HepG2 (cell line): ENCODE data around the gene SLC2A10. TPM values are rescaled to one million over a fixed set of nuclear protein-coding genes. Genes with fewer than 3 reads are reported as not detected.

Source experiments
- AGO1 ChIP-seq: fragments of 200-400 bp; formaldehyde crosslinking; IDR thresholded peaks from 2 replicates; pipeline ENCODE4 v1.6.1; 2017; ENCODE audit warnings: mild to moderate bottlenecking, low read depth, low read length, moderate library complexity; ENCODE audit not compliant: poor library complexity, severe bottlenecking
- CAMTA2 ChIP-seq: sonication (generic); formaldehyde crosslinking; IDR thresholded peaks from 2 replicates; pipeline ENCODE4 v1.4.0; 2020; ENCODE audit warnings: mild to moderate bottlenecking, missing genetic modification reagents, borderline replicate concordance
- CBFB ChIP-seq: sonication (generic); formaldehyde crosslinking; IDR thresholded peaks from 2 replicates; pipeline ENCODE4 v1.4.0; 2020; ENCODE audit warnings: missing genetic modification reagents
- KDM4B ChIP-seq: sonication (generic); formaldehyde crosslinking; IDR thresholded peaks from 2 replicates; pipeline ENCODE4 v1.4.0; 2020; ENCODE audit warnings: missing genetic modification reagents
- NR1H2 ChIP-seq: sonication (generic); formaldehyde crosslinking; IDR thresholded peaks from 2 replicates; pipeline ENCODE4 v1.8.1; 2022; ENCODE audit warnings: low read depth, missing genetic modification reagents, borderline replicate concordance
- ZMYM3 ChIP-seq: sonication (generic); formaldehyde crosslinking; IDR thresholded peaks from 2 replicates; pipeline ENCODE4 v1.5.1; 2020; ENCODE audit warnings: mild to moderate bottlenecking, missing genetic modification reagents
- ZNF264 ChIP-seq: sonication (generic); formaldehyde crosslinking; IDR thresholded peaks from 2 replicates; pipeline ENCODE4 v1.4.0; 2020; ENCODE audit warnings: missing genetic modification reagents
- ZNF3 ChIP-seq: IDR thresholded peaks from 2 replicates; pipeline ENCODE4 v1.7.0; 2017; ENCODE audit warnings: inconsistent platforms
- ZNF607 ChIP-seq: sonication (generic); formaldehyde crosslinking; IDR thresholded peaks from 2 replicates; pipeline ENCODE4 v1.5.1; 2020; ENCODE audit warnings: missing genetic modification reagents, mild to moderate bottlenecking, borderline replicate concordance
- ZNF615 ChIP-seq: sonication (generic); formaldehyde crosslinking; IDR thresholded peaks from 2 replicates; pipeline ENCODE4 v1.5.0; 2020; ENCODE audit warnings: mild to moderate bottlenecking, missing genetic modification reagents, borderline replicate concordance
- ZNF644 ChIP-seq: IDR thresholded peaks from 2 replicates; pipeline ENCODE4 v1.6.1; 2016; ENCODE audit warnings: low read depth
- polyA plus RNA-seq, 8 experiments: library from polyadenylated mRNA; depleted of rRNA in 3 of 8; stranded (reverse) in 7 of 8; unstranded in 1 of 8; fragments of >200 nt; fragmentation: Illumina TruSeq in 4 of 8; extraction: Trizol in 4 of 8; gene quantifications; 2 replicates each; pipeline versions ENCODE4 v1.2.1 to v1.2.3, GENCODE V29; 2011 to 2016; ENCODE audit warnings: low read depth in 4 of 8, missing spikeins in 1 of 8, mixed read lengths in 1 of 8; ENCODE audit not compliant: insufficient read depth in 1 of 8
- total RNA-seq, 5 experiments: library from RNA; depleted of rRNA; stranded (reverse); fragments of >200 nt; fragmentation: Illumina TruSeq; extraction: Trizol; gene quantifications; 2 replicates each; pipeline ENCODE4 v1.2.3, GENCODE V29; 2016; ENCODE audit warnings: low read depth in 1 of 5
- TF ChIP-seq, protein P1 (sequence below): sonication (generic); formaldehyde crosslinking; IDR thresholded peaks from 2 replicates; pipeline ENCODE4 v1.4.0; 2020; ENCODE audit warnings: missing genetic modification reagents
- TF ChIP-seq, protein P2 (sequence below): sonication (generic); formaldehyde crosslinking; IDR thresholded peaks from 2 replicates; pipeline ENCODE4 v1.4.0; 2020; ENCODE audit warnings: mild to moderate bottlenecking, missing genetic modification reagents
- TF ChIP-seq, protein P3 (sequence below): sonication (generic); formaldehyde crosslinking; IDR thresholded peaks from 2 replicates; pipeline ENCODE4 v1.4.0; 2020; ENCODE audit warnings: missing genetic modification reagents
- TF ChIP-seq, protein P4 (sequence below): fragments of 450-650 bp; IDR thresholded peaks from 2 replicates; pipeline ENCODE4 v1.6.1; 2016
- TF ChIP-seq, protein P5 (sequence below): sonication (generic); formaldehyde crosslinking; IDR thresholded peaks from 2 replicates; pipeline ENCODE4 v1.8.0; 2022; ENCODE audit warnings: mild to moderate bottlenecking, missing genetic modification reagents, moderate library complexity
- TF ChIP-seq, protein P6 (sequence below): IDR thresholded peaks from 2 replicates; pipeline ENCODE4 v1.6.1; 2012; ENCODE audit warnings: inconsistent platforms

The SLC2A10 gene
- total and polyA plus RNA-seq, 2 of the 13 experiments (the other 11 are each of a cell fraction or from before 2014, with no cell fraction given), result 16.0 to 18.4 TPM

DNA sequence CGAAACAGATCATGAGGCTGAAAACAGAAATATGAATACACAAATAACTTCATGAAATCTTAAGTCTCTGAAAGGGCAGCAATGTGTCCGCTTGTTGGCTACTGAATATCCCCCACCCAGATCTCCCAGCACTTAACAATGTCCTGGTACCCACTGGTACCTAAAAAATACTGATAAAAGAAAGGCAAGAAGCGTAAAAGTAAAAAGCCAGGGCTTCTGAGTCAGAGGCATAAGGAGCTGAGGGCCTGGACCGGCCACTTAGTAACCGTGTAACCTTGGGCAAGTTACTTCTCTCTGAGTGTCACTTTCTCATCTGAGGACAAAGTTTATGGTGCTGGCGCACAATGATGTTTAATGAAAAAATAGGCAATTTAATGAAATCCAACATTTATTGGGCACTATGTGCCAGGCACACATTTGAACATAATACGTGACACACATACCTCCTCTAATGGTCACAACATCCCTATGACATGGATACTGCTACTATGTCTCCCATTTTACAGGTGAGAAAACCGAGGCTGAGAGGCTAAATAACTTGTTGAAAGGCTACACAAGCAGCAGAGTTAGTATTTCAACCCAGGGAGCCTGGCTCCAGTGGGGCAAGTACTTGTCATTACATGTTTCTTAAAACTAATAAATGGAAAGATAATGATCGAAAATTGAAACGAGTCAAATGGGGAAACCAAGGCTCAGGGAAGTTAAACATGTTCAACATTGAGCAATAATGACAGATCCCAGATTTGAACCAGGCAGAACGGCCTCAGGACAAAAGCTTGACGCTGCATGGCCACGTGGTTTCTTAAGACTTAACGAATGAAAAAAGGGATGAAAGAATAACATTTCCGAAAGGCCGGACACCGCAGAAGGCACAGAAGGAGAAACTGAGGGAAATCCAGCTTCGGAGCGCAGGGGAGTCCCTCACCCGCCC lies 21.0 kb upstream of the SLC2A10 start (continued):
- TF ChIP-seq ZNF607 (CRISPR knock-in tag) (no peak), ZMYM3 (peak; percentile 99), AGO1 (no peak), CBFB (no peak; the same call in 1 of the 2 replicates), CAMTA2 (no peak), NR1H2 (CRISPR knock-in tag) (no peak), ZNF3 (CRISPR knock-in tag) (0 out of 2 replicates have a peak, but pooled peaks have one; percentile 18), ZNF264 (CRISPR knock-in tag) (peak; percentile 6; the same call in 1 of the 2 replicates), ZNF644 (CRISPR knock-in tag) (no peak), KDM4B (CRISPR knock-in tag) (no peak), ZNF615 (CRISPR knock-in tag) (no peak)
- TF ChIP-seq, protein P1, sequence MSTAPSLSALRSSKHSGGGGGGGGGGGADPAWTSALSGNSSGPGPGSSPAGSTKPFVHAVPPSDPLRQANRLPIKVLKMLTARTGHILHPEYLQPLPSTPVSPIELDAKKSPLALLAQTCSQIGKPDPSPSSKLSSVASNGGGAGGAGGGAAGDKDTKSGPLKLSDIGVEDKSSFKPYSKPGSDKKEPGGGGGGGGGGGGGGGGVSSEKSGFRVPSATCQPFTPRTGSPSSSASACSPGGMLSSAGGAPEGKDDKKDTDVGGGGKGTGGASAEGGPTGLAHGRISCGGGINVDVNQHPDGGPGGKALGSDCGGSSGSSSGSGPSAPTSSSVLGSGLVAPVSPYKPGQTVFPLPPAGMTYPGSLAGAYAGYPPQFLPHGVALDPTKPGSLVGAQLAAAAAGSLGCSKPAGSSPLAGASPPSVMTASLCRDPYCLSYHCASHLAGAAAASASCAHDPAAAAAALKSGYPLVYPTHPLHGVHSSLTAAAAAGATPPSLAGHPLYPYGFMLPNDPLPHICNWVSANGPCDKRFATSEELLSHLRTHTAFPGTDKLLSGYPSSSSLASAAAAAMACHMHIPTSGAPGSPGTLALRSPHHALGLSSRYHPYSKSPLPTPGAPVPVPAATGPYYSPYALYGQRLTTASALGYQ, result 0 out of 2 replicates have a peak, but pooled peaks have one; percentile 22
- TF ChIP-seq, protein P2, sequence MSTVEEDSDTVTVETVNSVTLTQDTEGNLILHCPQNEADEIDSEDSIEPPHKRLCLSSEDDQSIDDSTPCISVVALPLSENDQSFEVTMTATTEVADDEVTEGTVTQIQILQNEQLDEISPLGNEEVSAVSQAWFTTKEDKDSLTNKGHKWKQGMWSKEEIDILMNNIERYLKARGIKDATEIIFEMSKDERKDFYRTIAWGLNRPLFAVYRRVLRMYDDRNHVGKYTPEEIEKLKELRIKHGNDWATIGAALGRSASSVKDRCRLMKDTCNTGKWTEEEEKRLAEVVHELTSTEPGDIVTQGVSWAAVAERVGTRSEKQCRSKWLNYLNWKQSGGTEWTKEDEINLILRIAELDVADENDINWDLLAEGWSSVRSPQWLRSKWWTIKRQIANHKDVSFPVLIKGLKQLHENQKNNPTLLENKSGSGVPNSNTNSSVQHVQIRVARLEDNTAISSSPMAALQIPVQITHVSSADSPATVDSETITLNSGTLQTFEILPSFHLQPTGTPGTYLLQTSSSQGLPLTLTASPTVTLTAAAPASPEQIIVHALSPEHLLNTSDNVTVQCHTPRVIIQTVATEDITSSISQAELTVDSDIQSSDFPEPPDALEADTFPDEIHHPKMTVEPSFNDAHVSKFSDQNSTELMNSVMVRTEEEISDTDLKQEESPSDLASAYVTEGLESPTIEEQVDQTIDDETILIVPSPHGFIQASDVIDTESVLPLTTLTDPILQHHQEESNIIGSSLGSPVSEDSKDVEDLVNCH, result peak; percentile 17; the same call in 1 of the 2 replicates
- TF ChIP-seq, protein P3, sequence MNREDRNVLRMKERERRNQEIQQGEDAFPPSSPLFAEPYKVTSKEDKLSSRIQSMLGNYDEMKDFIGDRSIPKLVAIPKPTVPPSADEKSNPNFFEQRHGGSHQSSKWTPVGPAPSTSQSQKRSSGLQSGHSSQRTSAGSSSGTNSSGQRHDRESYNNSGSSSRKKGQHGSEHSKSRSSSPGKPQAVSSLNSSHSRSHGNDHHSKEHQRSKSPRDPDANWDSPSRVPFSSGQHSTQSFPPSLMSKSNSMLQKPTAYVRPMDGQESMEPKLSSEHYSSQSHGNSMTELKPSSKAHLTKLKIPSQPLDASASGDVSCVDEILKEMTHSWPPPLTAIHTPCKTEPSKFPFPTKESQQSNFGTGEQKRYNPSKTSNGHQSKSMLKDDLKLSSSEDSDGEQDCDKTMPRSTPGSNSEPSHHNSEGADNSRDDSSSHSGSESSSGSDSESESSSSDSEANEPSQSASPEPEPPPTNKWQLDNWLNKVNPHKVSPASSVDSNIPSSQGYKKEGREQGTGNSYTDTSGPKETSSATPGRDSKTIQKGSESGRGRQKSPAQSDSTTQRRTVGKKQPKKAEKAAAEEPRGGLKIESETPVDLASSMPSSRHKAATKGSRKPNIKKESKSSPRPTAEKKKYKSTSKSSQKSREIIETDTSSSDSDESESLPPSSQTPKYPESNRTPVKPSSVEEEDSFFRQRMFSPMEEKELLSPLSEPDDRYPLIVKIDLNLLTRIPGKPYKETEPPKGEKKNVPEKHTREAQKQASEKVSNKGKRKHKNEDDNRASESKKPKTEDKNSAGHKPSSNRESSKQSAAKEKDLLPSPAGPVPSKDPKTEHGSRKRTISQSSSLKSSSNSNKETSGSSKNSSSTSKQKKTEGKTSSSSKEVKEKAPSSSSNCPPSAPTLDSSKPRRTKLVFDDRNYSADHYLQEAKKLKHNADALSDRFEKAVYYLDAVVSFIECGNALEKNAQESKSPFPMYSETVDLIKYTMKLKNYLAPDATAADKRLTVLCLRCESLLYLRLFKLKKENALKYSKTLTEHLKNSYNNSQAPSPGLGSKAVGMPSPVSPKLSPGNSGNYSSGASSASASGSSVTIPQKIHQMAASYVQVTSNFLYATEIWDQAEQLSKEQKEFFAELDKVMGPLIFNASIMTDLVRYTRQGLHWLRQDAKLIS (CRISPR knock-in tag), result 0 out of 2 replicates have a peak, but pooled peaks have one; percentile 33
- TF ChIP-seq, protein P4, sequence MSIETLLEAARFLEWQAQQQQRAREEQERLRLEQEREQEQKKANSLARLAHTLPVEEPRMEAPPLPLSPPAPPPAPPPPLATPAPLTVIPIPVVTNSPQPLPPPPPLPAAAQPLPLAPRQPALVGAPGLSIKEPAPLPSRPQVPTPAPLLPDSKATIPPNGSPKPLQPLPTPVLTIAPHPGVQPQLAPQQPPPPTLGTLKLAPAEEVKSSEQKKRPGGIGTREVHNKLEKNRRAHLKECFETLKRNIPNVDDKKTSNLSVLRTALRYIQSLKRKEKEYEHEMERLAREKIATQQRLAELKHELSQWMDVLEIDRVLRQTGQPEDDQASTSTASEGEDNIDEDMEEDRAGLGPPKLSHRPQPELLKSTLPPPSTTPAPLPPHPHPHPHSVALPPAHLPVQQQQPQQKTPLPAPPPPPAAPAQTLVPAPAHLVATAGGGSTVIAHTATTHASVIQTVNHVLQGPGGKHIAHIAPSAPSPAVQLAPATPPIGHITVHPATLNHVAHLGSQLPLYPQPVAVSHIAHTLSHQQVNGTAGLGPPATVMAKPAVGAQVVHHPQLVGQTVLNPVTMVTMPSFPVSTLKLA, result peak; percentile 48
- TF ChIP-seq, protein P5, sequence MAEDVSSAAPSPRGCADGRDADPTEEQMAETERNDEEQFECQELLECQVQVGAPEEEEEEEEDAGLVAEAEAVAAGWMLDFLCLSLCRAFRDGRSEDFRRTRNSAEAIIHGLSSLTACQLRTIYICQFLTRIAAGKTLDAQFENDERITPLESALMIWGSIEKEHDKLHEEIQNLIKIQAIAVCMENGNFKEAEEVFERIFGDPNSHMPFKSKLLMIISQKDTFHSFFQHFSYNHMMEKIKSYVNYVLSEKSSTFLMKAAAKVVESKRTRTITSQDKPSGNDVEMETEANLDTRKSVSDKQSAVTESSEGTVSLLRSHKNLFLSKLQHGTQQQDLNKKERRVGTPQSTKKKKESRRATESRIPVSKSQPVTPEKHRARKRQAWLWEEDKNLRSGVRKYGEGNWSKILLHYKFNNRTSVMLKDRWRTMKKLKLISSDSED (CRISPR knock-in tag), result no peak
- TF ChIP-seq, protein P6, sequence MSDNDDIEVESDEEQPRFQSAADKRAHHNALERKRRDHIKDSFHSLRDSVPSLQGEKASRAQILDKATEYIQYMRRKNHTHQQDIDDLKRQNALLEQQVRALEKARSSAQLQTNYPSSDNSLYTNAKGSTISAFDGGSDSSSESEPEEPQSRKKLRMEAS, result peak; percentile 76; the same call in 1 of the 2 replicates
